Measurements from ENCODE around the gene UNK.

The UNK gene

DNA sequence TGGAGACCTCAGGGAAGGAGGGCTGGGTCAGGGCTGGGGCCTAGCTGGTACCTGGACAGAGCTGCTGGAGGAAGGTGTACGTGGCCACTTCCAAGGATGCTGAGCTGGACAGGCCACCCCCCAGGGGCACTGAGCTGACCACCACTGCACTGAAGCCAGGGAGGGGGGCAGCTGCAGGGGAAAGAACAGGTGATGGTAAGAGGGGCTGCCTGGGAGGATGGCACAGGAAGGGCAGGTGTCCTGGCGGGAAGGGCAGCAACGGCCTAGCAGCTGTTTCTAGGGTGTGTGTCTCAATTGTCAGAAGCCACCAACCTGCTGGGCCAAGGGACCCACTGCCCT, 21.4 kb upstream of the UNK start:
- H3K27ac ChIP-seq (ENCODE audit: poor library complexity, severe bottlenecking) = no peak overlapping the region
- TF ChIP-seq, protein P1, sequence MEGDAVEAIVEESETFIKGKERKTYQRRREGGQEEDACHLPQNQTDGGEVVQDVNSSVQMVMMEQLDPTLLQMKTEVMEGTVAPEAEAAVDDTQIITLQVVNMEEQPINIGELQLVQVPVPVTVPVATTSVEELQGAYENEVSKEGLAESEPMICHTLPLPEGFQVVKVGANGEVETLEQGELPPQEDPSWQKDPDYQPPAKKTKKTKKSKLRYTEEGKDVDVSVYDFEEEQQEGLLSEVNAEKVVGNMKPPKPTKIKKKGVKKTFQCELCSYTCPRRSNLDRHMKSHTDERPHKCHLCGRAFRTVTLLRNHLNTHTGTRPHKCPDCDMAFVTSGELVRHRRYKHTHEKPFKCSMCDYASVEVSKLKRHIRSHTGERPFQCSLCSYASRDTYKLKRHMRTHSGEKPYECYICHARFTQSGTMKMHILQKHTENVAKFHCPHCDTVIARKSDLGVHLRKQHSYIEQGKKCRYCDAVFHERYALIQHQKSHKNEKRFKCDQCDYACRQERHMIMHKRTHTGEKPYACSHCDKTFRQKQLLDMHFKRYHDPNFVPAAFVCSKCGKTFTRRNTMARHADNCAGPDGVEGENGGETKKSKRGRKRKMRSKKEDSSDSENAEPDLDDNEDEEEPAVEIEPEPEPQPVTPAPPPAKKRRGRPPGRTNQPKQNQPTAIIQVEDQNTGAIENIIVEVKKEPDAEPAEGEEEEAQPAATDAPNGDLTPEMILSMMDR (IDR thresholded peaks at IDR 0.05; ENCODE audit: poor library complexity, severe bottlenecking) = no peak
- no peaks in the 10 kb centered on the region for H3K9me3 ChIP-seq (ENCODE audit: severe bottlenecking)
- peaks cover 6% of the 10 kb centered on the region for H3K4me1 ChIP-seq (ENCODE audit: insufficient read depth, poor library complexity, severe bottlenecking)
- no peaks in the 10 kb centered on the region for H3K27me3 ChIP-seq (ENCODE audit: insufficient read depth, poor library complexity, severe bottlenecking)
- ATAC-seq (ENCODE audit: low read depth) (peak; percentile 1), DNase-seq (ENCODE audit: low spot score) (peak; percentile 65)
- H3K4me3 ChIP-seq (ENCODE audit: severe bottlenecking) = no peak overlapping the region
- peaks cover 10% of the 10 kb centered on the region for H3K36me3 ChIP-seq (ENCODE audit: low read depth)

DNA sequence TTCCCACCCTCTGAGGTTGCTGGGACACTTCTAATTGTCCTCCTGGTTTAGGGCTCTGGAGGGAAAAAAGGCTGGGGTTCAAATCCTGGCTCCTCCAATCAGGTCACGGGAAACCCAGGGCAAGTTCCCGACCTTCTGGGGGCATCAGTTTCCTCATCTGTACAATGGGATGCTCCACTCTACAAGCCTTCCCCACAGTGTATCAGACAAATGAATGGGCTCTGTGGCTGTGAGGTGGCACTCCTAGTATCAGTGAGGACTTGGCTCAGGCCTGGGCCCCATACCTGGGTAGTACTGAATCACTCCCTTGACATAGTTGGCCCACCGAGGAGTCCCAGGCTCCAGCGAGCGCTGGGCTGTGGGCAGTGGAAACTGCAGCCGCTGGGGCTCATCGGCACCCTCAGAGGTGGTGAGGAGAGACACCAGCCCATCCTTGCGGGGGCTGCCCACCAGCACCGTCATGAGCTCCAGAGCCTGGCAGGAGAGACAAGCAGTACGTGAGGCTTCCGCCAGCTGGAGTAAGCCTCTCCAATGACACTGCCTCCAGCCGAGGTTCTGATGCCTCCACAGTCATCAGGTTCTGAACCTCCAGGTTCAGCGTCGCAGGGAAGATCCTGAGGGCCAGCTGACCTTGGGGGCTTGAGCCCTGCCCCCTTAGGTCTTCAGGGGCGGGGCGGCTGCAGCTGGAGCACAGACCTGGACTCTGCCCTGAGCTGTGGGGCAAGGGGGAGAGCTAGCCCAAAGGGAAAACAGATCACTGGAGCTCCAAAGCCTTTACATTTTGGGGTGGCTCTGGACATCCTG, 20.8 kb upstream of the UNK start:
- peak overlapping the region; percentile 51 for H3K27ac ChIP-seq (ENCODE audit: poor library complexity, severe bottlenecking)
- DNase-seq (ENCODE audit: low spot score) = peak; percentile 68
- TF ChIP-seq, protein P1 (IDR thresholded peaks at IDR 0.05; ENCODE audit: poor library complexity, severe bottlenecking) = no peak

DNA sequence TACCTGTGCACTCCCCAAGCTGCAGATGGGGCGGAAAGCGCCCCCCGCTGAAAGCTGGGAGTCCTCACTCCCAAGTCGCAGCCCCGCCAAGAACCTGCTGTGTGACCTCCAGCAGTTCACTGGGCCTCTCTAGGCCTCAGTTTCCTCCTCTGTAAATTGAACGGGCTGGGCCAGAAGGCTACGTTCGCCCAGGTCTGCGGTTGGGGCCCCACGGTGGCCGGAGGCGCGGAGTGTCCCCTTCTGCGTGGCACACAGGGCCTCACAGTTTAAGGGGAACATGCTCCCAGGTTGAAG, 20.2 kb upstream of the UNK start:
- Histone ChIP-seq H3K27ac (ENCODE audit: poor library complexity, severe bottlenecking) (peak overlapping the region; percentile 51), H3K4me1 (ENCODE audit: insufficient read depth, poor library complexity, severe bottlenecking) (peaks cover 6% of the 10 kb centered on the region), H3K9me3 (ENCODE audit: severe bottlenecking) (no peaks in the 10 kb centered on the region), H3K36me3 (ENCODE audit: low read depth) (no peaks in the 10 kb centered on the region), H3K4me3 (ENCODE audit: severe bottlenecking) (peak overlapping the region; percentile 41), H3K27me3 (ENCODE audit: insufficient read depth, poor library complexity, severe bottlenecking) (no peaks in the 10 kb centered on the region)
- no peak for DNase-seq (ENCODE audit: low spot score)
- TF ChIP-seq, protein P1 (IDR thresholded peaks at IDR 0.05; ENCODE audit: poor library complexity, severe bottlenecking) = no peak
- no peak; the same call in 2 of the 3 replicates for ATAC-seq (ENCODE audit: low read depth)

More for the DNA sequence above, 20.8 kb upstream of the UNK start:
- Histone ChIP-seq H3K36me3 (ENCODE audit: low read depth) (peaks cover 4% of the 10 kb centered on the region), H3K27me3 (ENCODE audit: insufficient read depth, poor library complexity, severe bottlenecking) (no peaks in the 10 kb centered on the region), H3K4me3 (ENCODE audit: severe bottlenecking) (peak overlapping the region; percentile 41), H3K9me3 (ENCODE audit: severe bottlenecking) (no peaks in the 10 kb centered on the region), H3K4me1 (ENCODE audit: insufficient read depth, poor library complexity, severe bottlenecking) (peaks cover 6% of the 10 kb centered on the region)
- ATAC-seq (ENCODE audit: low read depth) = peak; percentile 2

DNA sequence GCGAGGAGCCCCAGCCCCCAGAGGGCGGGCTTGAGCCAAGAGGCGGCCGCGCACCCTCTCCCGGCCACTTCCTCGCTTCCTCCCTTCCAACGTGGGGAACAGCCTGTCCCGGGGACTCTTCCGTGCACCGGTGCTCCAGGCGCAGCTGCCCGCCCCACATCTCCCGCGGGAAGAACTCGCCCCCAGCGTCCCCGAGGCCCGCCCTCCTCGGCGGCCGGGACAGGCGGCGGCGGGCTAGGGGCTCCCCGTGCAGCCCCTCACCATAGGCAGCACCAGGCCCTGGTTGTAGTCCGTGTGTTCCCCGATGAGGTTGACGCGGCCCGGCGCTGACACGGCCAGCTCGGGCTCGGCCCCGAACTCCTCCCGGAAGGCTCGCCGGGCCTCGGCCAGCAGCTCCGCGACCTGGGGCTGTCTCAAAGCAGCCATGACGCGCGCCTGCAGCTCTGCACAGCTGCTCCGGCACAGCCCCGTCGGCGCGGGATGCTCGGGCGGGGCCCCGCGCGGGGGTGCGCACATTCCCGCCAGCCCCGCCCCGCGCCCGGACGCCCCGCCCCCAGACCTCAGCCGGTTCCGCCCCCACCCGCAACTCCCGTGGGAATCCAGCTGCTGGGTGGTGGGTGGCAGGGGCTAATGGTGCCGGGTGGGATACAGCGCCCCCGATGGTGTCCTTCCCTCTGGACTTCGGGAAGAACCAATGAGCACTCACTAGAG, 19.7 kb upstream of the UNK start, which contains the start of gene GALK1:
Gene GALK1, minus strand, starts transcription at position 482 of the 711 bp plus-strand sequence. Its CDS starts 56 bp downstream, at position 426.
- H3K27me3 ChIP-seq (ENCODE audit: insufficient read depth, poor library complexity, severe bottlenecking) = no peaks in the 10 kb centered on the region
- peak within 1 kb of the TSS; percentile 51 for H3K27ac ChIP-seq (ENCODE audit: poor library complexity, severe bottlenecking)
- no peaks in the 10 kb centered on the region for H3K36me3 ChIP-seq (ENCODE audit: low read depth)
- H3K4me3 ChIP-seq (ENCODE audit: severe bottlenecking) = peak within 1 kb of the TSS; percentile 41
- DNase-seq (ENCODE audit: low spot score) (peak; percentile 78), ATAC-seq (ENCODE audit: low read depth) (peak; percentile 44)
- H3K4me1 ChIP-seq (ENCODE audit: insufficient read depth, poor library complexity, severe bottlenecking) = peaks cover 6% of the 10 kb centered on the region
- H3K9me3 ChIP-seq (ENCODE audit: severe bottlenecking) = no peaks in the 10 kb centered on the region
- TF ChIP-seq, protein P1 (IDR thresholded peaks at IDR 0.05; ENCODE audit: poor library complexity, severe bottlenecking) = peak; percentile 80
